Kidney capillary endothelial cell (primary cell): Measurements from ENCODE around the gene SLC13A5.
"Not testable (repeated sequence)": the region's sequence is repeated elsewhere in the genome, so short reads cannot be mapped to it uniquely, and the experiment has no call there.

ENCODE experiments used
- DNase-seq: peaks from one replicate; pipeline ENCODE4 v3.0.0-alpha.2; 2018; ENCODE audit warnings: low spot score

Gene SLC13A5

DNA sequence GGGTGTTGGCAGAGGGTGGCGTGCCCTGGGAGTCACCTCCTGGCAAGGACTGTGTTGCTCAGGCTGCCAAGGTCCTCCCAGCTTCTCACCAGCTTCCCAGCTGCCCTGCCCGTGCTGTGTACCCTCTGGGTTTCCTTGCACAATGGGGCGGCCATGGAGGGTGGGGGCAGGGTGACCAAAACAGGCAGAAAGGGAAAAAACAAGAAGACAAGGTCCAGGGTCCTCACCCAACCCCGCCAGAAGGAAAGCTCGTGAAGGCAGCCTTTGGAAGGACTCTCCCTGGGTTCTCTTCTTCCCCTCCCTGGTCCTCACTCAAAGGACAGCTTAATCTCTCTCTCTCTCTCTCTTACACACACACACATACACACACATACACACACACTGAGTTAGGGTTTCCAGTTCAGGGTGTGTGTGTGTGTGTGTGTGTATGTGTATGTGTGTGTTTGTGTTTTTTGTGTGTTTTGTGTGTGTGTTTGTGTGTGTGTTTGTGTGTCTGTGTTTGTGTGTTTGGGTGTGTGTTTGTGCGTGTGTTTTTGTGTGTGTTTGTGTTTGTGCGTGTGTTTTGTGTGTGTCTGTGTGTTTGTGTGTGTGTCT lies 2.0 kb downstream of the SLC13A5 start:
- DNase-seq: no peak

GRCh38 chr17:6710317-6710716 lies 2.9 kb downstream of the SLC13A5 start:
- no peak for DNase-seq

DNA sequence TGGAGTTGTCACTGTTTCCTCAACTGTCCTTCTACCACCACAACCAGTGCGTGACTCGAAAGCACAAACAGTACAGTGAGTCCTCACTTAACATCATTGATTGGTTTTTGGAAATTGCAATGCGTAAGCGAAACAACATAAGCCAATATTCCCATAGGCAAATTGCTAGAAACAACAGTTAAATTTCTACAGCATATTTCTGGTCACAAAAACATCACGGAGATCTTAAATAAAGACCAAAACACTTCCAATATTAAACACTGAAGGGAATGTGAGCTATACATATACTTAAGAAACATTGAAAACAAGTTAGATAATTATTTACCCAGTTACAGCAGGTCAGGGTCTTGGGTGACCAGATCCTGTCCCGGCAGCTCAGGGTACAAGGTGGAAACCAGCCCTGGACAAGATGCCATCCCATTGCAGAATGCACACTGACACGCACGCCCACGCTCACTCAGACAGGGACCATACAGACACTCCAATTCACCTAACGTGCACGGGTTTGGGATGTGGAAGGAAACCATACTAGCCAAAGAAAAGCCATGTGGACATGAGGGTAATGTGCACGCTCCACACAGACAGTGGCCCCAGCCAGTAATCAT lies 4.7 kb downstream of the SLC13A5 start:
- no peak for DNase-seq

DNA sequence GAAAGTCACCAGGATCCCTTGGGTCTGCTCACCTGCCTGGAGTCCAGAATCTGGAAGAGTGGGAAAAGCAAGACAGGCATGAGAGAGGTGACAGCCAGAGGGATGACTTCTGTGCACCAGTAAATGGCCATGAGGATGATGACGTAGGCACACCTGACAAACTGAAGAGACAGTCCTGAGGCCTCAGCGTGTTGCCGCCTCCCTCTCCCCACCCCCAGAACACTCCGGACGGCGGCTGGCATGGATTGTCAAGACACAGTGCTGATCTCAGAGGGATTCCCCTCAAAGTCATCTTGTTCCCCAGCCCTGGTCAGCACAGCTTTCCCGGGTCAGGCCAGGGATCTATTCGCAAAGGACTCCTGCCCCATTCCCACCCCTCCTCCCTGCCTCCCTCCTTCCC lies 6.2 kb downstream of the SLC13A5 start:
- no peak for DNase-seq

DNA sequence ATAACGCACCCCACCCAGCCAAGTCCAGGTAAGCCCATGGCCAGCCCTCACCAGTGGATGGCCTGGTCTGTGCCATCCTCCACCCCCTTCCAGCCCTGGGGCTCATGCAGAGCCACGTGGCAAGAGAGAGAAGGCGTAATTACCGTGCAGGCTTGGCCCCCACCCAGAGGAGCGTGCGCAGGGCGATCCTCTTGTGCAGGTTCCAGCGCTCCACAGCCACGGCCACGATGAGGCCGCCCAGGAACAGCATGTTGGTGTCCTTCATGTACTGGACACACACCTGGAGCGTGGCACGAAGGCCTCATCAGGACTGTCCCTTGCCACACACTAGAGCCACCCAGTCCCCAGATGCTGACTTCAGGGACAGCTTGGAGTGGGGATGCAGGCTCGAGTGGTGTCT lies 6.7 kb downstream of the SLC13A5 start:
- DNase-seq: no peak

DNA sequence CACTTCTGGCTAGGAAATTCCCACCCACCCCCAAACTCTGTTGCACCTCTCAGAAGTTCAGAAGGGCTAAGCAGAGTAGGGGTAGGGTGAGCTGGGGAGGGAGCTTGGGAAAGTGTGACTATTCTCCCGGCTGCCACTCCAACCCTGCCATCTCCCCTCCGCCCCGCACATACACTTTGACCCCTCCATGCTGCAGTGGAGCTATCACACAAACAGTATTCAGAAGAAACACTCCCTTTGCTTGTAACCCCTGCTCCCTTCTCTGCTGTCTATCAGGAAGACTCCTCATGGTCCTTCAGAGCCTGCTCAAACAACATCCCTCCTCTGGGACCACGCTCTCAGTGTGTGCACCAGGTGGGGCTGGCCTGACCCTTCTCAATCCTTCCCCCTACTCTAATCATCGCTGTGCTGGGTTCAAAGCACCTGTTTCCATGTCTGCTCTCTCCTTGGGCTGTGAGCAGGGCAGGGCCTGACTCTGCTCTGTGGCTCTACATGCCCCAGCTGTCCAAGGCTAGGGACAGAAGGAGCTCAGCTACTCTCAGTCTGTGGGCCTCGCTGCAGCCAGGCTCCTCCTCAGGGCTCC lies 8.6 kb downstream of the SLC13A5 start:
- DNase-seq: no peak

DNA sequence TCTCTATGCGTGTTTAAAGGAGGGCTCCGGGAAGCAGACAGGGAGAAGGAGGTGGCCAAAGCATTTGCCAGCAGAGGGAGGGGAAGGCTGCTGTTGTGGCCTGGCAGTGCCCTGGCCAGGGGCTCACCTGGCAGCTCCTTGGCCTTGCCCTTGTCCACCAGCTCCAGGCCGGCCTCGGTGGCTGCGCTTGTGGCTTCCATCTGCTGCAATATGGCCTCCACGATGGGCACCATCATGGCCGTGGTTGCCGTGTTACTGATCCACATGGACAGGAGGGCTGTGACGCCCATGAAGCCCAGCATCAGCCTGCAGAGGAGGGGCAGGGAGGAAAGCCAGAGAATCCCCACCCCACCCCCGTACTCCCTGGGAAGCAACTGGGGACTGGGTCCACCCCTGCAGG lies 9.4 kb downstream of the SLC13A5 start:
- no peak for DNase-seq

DNA sequence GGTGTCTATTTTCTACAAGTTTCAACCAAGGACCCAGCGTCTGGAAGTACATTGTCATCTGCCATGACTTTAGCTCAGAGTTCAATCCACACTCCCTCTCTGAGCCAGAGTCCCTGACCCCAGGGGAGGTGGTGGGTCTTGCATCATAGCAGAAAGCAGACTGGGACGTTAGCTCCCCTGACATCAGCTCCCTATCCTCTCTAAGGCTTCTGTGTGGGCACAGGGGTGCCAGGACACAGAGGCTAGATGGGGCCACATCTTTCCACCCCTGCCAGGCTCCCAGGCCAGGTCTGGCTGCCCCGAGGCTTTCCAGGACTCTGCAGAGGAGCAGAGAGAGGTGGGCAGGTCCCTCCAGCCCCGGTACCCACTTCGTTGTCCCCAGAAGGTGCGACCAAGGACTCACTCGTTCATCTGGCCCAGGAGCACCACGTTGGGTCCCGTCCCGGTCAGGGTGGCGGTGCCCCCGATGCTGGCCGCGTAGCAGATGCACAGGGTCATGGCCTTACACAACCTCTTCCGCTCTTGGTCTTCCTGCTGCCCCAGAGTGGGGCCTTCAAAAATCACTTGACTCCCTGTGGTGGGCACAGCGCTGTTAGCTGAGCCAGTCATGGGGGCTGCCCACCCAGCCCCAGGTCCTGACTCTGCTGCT lies 10.5 kb downstream of the SLC13A5 start:
- DNase-seq: no peak

DNA sequence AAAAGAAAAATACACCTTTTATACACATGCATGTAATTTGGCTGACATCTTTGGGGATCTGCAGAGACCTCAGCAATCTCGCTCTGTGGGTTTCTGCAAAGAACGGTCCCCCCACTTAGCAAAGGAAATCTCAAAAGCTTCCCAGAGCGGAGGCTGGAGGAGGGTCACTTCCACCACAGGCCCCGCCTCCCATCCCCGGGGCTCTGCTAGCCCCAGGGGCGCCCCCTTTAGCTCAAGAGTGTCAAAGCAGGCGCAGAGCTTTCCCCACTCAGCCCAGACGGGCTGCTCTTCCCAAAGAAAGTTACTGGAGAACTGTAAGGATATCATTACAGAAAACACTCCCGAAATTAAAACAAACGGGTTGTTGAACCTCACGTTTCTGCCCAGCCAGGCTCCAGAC lies 11.4 kb downstream of the SLC13A5 start:
- no peak for DNase-seq

DNA sequence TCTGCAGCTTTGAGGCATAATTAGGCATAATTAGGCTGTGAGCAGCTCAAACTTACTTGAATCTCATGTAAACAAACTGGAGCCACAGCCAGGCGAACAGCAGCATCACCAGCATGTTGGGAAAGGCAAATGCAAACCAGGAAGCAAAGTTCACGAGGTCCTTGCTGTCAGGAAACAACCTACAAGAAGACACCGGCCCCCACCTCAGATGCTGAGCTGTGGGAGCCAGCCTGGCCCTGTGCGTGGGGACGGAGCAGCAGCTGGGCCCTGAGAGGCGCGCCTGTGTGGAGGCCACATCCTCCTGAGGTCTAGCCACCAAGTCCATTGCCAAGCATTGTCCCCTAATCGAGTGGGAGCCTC lies 12.2 kb downstream of the SLC13A5 start:
- no peak for DNase-seq

- no peak for DNase-seq
Measured at GRCh38 chr17:6699997-6700947, 12.9 kb downstream of the SLC13A5 start.

- no peak for DNase-seq
Measured at GRCh38 chr17:6698004-6698403, 15.2 kb downstream of the SLC13A5 start.

DNA sequence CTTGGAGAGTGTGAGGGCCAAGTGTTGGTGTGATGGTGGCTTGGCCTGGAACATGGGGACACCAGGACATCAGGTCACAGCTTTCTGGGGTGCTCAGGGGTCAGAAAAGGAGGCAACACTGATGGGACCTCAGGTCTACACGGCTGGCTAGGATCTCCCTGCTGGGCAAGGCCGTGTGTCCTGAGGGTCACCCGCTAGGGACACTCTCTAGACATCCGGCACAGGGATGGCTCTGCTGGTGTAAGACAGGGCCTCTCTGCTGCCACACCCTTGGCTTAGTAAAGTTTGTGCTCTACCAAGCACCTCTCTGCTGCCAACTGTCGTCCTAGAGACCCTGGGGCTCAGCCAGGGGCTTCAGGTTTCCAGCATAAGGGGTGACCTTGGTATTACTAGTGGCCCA lies 16.3 kb downstream of the SLC13A5 start:
- DNase-seq: no peak

- DNase-seq: no peak
Measured at GRCh38 chr17:6695565-6695964, 17.6 kb downstream of the SLC13A5 start.

DNA sequence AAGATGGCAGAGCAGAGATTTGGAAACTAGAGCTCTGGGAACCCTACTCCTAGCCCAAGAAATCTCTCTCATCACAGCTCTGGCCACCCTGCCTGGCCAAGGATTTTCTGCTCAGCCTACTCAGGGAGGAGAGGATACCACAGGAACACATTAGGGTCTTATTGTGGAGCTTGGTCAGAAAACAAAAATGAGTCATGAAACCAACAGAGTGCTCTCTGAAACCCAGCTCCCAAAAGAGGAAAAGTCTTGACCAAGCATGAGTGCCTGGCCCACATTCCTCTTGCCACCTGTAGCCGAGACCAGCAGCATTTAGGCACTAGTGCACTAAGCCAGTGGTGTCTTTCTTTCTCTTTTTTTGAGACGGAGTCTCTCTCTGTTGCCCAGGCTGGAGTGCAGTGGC lies 18.1 kb downstream of the SLC13A5 start:
- no peak for DNase-seq

- not testable (repeated sequence) for DNase-seq
Measured at GRCh38 chr17:6691958-6692357, 21.2 kb downstream of the SLC13A5 start.

DNA sequence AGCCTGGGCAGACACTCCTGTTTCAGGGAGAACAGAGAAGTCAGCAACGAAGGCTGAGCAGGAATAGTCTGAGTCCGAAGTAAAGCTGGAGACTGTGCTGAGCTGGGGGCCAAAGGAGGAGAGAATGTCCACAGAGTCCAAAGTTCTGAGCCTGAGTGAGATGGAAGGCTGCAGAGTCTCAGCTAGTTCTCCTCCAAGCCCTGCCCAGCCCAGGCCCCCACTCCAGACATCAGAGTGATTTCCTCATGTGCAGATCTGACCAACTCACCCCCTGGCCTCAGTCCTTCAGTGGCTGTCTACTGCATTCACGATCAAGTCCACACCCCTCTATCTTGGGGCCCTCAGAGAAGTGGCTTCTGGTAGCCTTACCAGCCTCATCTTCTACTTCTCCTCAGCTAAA lies 21.6 kb downstream of the SLC13A5 start:
- no peak for DNase-seq

GRCh38 chr17:6690641-6691040 lies 22.5 kb downstream of the SLC13A5 start:
- DNase-seq: no peak

DNA sequence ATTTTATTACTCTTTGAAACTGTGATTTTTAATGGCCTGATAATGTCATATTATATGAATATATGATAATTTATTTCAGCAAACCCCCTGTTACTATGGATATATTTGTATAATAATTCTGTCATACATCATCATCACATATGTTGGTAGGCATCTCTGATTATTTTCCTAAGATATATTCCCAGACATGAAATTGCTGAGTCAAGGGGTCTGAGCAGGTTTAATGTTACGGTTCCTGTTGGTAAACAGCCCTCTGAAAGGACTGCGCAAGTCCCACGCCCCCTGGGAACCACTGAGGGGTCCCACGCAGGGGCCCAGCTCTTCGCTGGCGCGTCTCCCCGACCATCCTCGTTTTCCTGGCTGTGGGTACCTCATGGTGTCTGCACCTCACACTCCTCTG lies 24.2 kb downstream of the SLC13A5 start:
- DNase-seq: no peak

DNA sequence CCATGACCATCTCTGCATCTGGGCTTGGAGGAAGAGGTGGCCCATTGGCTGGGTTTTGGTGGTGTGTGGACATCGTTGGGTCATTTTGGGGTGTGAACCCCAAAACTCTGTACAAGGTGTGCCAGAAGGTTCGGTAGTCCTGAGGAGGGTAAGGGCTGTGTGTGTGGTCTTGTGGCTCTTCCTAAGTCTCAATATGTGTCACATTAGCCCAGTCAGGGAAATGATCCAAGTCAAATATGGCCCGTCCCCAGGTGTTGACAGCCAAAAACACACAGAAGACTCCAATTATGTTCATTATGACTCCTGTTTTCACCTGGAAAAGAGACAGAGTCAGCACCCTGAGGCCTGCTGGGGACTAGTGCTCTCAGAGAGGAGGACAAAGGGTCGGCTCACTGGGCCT lies 27.1 kb downstream of the SLC13A5 start:
- no peak for DNase-seq

DNA sequence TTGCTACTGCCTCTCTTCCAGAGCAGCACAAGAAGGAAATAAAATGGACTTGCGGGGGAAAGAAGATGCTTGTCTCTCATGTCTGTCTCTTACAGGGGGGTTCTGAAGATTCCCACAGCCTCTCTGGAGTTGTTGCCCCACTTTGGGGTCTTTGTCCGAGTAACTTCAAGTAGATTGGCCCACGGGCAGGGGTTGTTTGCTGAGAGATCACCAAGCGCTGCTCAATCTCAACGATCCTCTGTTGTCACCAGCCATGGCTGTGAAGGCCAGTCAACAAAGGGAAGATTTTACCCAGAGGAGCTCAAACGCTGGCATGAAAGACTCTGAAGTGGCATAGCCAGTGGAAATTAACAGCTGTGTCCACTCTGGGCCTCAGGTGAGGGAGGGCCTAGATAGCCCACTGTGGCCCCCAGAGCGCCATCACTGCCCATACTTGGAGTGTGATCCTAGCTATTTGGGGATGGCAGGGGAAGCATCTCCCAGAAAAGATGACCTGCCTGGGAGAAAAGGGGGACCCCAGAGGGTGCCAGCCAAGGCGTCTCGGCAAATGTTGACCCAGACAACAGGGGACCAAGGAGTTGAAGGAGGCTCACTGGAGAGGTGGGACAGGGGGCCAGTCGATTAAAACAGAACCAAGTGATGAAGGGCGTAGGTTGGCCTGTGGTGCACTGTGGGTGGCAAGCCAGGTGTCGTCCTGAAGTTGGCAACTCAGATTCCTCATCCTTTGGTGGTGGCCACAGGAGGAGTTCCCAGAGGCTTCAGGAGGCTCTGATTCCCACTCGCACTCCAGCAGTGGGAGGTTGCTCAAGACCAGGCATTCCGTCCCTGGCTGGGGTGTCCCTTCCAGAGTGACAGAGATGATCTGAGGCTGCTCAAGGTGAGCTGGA lies 28.0 kb downstream of the SLC13A5 start:
- no peak for DNase-seq

DNA sequence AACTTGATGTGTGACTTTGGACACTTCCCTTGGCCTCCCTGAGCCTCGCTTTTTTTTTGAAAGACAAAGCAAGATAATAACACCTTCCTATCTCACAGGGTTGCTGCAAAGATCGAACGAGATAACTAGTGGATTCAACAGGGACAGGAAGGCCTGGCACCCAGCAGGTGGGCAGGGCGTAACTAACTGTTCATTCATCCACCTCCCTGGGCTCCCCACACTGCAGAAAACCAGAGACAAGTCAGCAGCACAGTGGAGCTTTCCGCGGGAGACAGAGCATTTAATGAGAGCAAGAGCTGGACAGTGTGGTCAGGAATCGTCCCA lies 28.7 kb downstream of the SLC13A5 start:
- DNase-seq: no peak
